GM20431 (cell line): ENCODE results near the gene ZBTB40.

Source experiments
- in situ Hi-C: fragments of 300-500 bp; cut with MseI, MboI; formaldehyde crosslinking; loops from one replicate; pipeline ENCODE4 v1.15.0; 2020; ENCODE audit warnings: low sequenced_read_pairs; ENCODE audit not compliant: unreplicated experiment

The ZBTB40 gene

GRCh38 chr1:22426781-22427180 is 24.9 kb upstream of the ZBTB40 start:
- in situ Hi-C loops = no loop called here

GRCh38 chr1:22428672-22429071 is 23.0 kb upstream of the ZBTB40 start:
- in situ Hi-C loops = no loop called here

- in situ Hi-C loops = no loop called here
Measured at GRCh38 chr1:22431965-22432364, 19.7 kb upstream of the ZBTB40 start.

DNA sequence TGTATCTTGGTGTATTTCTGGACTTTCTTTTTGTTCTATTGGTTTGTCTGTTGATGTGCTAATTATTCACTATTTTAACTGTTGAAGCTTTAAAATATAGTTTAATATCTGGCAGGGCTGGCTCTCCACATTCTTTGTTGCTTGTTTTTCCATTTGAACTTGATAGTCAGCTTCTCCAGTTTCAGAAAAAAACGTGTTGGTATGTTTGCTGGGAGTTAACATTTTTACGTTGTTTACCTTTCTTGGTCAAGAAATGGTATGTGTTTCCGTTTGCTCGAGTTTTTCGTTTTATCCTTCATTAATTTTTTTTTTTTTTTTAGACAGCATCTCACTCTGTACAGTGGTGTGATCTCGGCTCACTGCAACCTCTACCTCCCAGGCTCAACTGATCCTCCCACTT is 16.9 kb upstream of the ZBTB40 start:
- in situ Hi-C loops = no loop called here

DNA sequence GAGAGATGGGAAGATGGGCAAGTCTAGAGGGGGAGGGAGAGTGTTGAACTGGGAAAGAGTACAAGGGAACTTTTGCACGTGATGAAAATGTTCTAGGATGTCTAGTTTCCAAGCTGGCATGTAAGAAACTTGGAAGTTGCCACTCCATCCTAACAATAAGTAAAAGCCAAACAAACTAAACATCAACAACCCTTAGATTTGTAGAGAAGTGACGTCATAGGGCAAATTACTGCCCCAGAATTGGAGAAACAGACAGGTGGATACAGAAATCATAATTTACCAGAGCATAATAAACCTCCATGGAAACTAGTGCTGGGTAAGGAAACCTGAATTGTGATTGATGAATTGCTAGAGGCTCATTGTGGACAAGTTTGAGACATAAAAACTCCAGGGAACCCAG is 14.7 kb upstream of the ZBTB40 start:
- in situ Hi-C loops = no loop called here

GRCh38 chr1:22437573-22437972 is 14.1 kb upstream of the ZBTB40 start:
- in situ Hi-C loops = no loop called here

DNA sequence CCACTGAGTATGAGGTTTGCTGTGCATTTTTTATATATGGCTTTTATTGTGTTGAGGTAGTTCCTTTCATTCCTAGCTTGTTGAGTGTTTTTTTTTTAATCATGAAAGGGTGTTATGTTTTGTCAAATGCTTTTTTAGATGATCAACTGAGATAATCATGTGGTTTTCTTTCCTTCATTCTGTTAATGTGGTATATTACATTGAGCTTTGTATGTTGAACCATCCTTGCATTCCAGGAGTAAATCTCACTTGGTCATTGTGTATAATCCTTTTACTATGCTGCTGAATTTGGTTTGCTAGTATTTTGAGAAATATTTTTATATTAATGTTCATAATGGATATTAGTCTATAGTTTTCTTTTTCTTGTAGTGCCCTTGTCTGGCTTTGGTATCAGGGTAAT is 11.1 kb upstream of the ZBTB40 start:
- in situ Hi-C loops = no loop called here

DNA sequence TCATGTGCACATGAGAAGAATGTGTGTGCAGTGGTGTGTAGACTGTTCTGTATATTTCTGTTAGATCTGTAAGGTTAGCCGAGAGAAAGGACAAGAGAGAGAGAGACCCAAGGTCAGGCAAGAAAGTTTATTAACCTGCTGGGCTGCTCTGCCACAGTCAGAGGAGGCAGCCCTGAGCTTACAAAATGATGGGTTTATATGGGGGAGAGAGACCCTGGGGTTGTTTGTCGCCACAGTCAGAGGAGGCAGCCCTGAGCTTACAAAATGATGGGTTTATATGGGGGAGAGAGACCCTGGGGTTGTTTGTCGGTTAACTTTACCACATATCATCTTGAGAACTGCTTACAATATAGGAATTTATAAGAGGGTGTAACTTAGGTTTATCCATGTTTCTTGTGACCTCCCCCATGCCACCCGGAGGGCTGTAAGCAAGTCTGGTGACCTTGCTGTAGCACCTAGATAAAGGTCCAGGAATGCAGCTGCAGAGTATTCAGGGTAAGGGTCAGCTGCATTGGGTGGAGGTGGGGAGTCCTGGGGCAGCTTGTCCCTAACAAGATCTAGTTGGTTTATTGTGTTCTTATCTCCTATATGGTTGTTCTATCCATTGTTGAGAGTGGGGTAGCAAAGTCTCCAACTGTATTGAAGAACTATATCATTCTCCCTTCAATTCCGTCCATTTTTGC is 9.3 kb upstream of the ZBTB40 start:
- in situ Hi-C loops = no loop called here

DNA sequence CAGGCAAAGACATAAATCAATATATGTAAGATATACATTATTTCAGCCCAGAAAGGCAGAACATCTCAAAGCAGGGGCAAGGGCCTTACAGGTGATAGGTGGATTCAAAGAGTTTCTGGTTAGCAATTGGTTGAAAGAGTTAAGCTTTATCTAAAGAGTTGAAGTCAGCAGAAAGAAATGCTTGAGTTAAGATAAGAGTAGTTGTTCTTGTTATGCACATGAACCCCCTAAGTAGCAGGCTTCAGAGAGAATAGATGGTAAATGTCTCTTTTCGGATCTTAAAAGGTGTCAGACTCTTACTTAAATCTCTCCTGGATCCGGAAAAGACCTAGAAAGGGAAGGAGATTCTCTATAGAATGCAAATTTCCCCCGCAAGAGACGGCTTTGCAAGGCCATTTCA is 8.3 kb upstream of the ZBTB40 start:
- in situ Hi-C loops = no loop called here

GRCh38 chr1:22444856-22445255 is 6.8 kb upstream of the ZBTB40 start:
- in situ Hi-C loops = no loop called here

GRCh38 chr1:22447621-22448111 is 4.0 kb upstream of the ZBTB40 start:
- in situ Hi-C loops = no loop called here

GRCh38 chr1:22449636-22450035 is 2.0 kb upstream of the ZBTB40 start:
- in situ Hi-C loops = no loop called here

GRCh38 chr1:22450351-22451021 is 1.2 kb upstream of the ZBTB40 start:
- in situ Hi-C loops = no loop called here

DNA sequence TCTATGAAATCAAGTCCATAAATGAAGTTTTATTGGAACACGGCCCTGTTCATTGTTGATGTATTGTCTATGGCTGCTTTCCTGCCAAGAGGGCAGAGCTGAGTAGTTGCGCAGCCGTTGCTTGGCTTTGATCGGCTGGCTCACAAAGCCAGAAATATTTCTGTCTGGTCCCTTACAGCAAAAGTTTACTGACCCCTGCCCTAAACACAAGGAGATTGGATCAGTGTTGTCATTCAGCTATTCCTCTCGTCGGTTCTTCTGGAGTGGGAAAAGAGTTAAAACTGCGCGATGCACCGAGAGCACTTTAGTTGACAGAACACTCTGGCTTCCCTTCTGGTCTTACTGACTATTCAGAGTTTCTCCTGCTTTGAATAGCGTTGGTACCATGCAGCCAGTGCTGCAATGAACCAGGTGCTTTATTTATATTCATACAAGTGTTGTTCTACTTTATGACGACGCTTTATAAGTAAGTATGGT is 868 bp downstream of the ZBTB40 start:
- in situ Hi-C loops = no loop called here

- in situ Hi-C loops = no loop called here
Measured at GRCh38 chr1:22453181-22453580, 1.5 kb downstream of the ZBTB40 start.

DNA sequence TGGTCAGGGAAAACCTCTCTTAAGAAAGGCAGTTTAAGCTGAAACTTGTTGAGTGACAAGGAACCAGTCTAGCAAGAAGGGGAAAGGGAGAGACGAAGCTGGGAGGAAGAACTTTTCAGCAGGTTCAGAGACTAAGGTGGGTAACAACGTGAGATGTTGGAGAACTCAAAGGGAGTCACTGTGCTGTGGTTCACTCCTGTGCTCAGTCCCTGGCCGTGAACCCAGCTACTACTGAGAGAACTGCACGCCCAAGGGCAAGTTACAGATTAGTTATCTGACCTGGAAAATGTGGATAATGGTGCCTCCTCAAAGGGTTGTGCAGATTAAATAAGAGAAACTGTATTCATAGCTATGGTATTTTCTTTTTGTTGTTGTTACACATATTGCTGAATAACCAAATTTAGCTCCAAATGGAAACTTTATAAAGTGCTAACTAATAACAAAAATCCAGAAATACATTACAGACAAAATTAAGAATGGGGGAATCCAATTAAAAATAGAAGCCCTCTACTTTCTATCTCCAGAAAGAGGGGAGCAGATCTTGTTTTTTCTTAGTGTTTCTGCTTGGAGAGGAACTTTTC is 2.9 kb downstream of the ZBTB40 start:
- in situ Hi-C loops = no loop called here

DNA sequence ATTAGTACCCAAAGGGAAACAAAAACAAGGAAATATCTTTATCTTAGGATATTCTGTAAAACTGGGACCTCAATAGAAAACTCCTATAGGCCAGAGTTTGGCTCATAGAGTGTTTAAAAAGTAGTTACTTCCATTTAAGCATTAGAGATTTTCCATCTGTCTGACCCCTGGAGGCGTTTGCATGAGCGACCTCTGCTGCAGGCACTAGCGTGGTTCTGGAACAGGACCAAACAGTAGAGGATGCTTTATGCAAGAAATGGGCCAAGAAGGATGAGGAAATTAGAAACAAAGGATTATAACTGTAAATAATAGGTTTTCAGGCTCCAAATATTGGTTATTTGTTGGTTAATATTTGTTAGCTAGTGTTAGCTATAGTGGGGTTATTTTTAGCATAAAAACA is 5.7 kb downstream of the ZBTB40 start:
- in situ Hi-C loops = no loop called here

DNA sequence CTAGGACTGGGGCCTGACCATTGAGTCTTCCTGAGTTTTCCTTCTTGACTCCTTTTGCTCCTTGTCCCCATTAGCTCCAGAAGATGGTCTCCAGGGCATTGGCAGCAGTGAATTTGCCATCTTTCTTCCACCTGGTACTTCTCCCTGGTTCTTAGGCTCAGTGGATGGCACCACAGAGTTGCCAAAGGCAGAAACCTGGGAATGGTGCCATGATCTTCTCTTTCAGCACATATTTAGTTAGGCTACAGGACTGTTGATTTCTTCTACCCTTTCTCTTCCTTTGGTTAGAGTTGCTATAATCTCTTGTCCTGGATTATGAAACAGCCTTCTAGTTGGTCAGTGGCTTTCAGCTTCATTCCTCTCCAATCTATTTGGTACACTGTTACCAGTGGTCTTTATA is 6.2 kb downstream of the ZBTB40 start:
- in situ Hi-C loops = no loop called here

GRCh38 chr1:22461100-22461499 is 9.4 kb downstream of the ZBTB40 start:
- in situ Hi-C loops = no loop called here

DNA sequence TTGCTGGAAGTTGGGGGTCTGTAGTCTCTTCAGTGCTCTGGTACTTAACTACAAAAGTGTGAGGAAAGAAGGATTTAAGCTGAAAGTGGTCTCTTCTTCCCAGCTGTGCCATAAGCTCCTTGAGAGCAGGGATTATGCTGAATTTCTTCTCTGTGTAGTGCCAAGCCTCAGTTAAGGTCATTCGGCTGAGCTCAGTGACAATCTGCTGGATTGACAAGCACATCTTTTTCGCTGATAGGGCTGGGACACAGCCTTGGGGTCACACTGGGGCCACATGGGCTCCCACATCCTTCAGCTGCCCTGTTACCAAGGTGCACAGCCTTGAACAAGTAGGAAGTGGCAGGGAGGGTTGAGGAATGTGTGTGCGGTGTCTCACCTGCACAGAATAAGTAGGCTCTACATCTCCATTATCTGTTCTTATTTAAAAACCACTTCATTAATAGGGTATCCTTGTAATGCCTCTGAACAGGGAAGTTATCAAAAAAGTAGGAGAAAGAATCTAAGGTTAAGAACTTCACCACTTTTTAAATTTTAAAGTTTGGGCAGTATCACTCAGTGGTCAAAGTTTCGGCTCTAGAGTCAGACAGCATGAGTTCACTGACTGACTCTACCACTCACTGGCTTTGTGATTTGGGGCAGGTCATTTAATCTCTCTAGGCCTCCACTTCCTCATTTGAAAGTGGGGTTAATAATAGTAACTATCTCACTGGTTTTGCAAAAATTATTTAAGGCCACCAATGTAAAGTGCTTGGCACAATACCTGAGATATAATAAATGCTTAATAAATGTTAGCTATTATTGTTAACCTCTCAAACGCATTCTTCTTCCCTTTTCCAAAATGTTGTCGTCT is 10.3 kb downstream of the ZBTB40 start:
- in situ Hi-C loops = no loop called here
